ENCODE results near the gene FCHSD2. TPM values are rescaled to one million over a fixed set of nuclear protein-coding genes. Genes with fewer than 3 reads are reported as not detected.

FCHSD2 gene
- total RNA-seq, result 34.0 and 38.0 TPM in 2 replicates

DNA sequence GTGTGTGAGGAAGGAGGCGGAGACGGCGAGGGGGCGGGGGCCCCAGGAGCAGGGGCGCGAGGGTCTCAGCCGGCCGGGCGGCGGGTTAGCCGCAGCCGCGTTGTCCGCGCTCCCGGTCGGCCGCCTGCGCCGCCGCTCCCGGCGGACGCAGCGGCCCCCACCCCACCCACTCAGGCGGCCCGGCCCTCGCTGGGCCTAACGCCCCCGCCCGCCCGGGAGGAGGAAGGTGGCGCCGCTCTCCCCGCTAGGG lies at the start of gene FCHSD2:
Gene FCHSD2 (minus strand): TSS at position 191 of the 250 bp plus-strand sequence. CDS start 441 bp downstream, outside the sequence.
- Histone ChIP-seq H2AFZ (ENCODE audit: low read length) (peak within 1 kb of the TSS; percentile 90), H3K27me3 (ENCODE audit: insufficient read depth, low read length) (no peaks in the 10 kb centered on the region), H3K4me1 (ENCODE audit: insufficient read depth, low read length) (peaks cover 20% of the 10 kb centered on the region), H3K27ac (ENCODE audit: low read depth, low read length) (peak within 1 kb of the TSS; percentile 83), H3K4me3 (ENCODE audit: insufficient read depth, low read length) (peak within 1 kb of the TSS; percentile 93), H3K79me2 (ENCODE audit: insufficient read depth, low read length) (peaks cover 47% of the 10 kb centered on the region), H3K36me3 (ENCODE audit: insufficient read depth, low read length) (peaks cover 13% of the 10 kb centered on the region), H3K4me2 (ENCODE audit: insufficient read depth, low read length) (peak within 1 kb of the TSS; percentile 92), H4K20me1 (ENCODE audit: insufficient read depth, low read length) (peaks cover 15% of the 10 kb centered on the region), H3K9me3 (ENCODE audit: low read depth, low read length) (no peaks in the 10 kb centered on the region)
- TF ChIP-seq, protein P1, sequence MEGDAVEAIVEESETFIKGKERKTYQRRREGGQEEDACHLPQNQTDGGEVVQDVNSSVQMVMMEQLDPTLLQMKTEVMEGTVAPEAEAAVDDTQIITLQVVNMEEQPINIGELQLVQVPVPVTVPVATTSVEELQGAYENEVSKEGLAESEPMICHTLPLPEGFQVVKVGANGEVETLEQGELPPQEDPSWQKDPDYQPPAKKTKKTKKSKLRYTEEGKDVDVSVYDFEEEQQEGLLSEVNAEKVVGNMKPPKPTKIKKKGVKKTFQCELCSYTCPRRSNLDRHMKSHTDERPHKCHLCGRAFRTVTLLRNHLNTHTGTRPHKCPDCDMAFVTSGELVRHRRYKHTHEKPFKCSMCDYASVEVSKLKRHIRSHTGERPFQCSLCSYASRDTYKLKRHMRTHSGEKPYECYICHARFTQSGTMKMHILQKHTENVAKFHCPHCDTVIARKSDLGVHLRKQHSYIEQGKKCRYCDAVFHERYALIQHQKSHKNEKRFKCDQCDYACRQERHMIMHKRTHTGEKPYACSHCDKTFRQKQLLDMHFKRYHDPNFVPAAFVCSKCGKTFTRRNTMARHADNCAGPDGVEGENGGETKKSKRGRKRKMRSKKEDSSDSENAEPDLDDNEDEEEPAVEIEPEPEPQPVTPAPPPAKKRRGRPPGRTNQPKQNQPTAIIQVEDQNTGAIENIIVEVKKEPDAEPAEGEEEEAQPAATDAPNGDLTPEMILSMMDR (IDR thresholded peaks at IDR 0.05; ENCODE audit: extremely low read depth, low read depth, low read length), result no peak
- no peak for DNase-seq (ENCODE audit: insufficient read length, low spot score, missing footprints)

DNA sequence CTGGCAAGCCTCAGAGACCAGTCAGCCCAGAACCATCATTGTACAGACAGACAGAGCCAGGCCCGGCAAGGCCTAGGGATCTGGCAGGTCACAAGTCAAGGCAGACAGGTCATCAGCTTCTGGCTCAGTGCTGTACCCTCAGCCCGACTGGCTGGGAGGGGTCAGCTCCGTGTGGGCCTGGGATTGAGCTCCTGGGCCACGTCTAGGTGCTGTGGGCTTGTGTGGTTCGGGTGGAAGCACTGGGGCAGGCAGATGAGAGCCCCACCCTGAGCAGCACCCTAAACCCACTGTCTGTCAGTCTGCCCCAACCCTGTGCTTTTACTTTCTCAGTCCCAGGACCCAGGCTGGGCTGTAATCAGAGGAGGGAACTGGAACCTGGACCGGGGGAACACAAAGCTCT lies 49.0 kb upstream of the FCHSD2 start:
- Histone ChIP-seq H3K36me3 (ENCODE audit: insufficient read depth, low read length) (no peaks in the 10 kb centered on the region), H3K4me1 (ENCODE audit: insufficient read depth, low read length) (peaks cover 16% of the 10 kb centered on the region), H2AFZ (ENCODE audit: low read length) (no peak overlapping the region), H3K4me3 (ENCODE audit: insufficient read depth, low read length) (no peak overlapping the region), H3K4me2 (ENCODE audit: insufficient read depth, low read length) (no peak overlapping the region), H3K79me2 (ENCODE audit: insufficient read depth, low read length) (no peaks in the 10 kb centered on the region), H3K27ac (ENCODE audit: low read depth, low read length) (no peak overlapping the region), H3K9me3 (ENCODE audit: low read depth, low read length) (no peaks in the 10 kb centered on the region), H3K27me3 (ENCODE audit: insufficient read depth, low read length) (no peaks in the 10 kb centered on the region), H4K20me1 (ENCODE audit: insufficient read depth, low read length) (no peaks in the 10 kb centered on the region)
- no peak for DNase-seq (ENCODE audit: insufficient read length, low spot score, missing footprints)
- TF ChIP-seq, protein P1 (IDR thresholded peaks at IDR 0.05; ENCODE audit: extremely low read depth, low read depth, low read length), result no peak

DNA sequence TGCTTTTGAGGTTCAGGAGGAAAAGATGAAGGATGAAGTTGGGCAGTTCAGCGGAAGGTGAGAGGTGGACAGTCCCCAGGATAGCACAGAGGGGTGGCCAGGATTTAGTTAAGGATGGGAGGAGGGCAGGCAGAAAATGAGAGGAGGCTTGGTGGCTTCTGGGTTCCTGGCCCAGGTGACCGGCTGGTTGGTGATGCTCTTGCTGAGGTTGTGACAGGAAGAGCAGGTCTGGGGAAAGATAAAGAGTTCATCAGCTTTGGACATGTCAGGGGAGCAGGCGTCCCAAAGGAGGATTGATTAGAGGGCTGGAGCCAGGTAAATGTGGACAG lies 48.4 kb upstream of the FCHSD2 start:
- TF ChIP-seq, protein P1 (IDR thresholded peaks at IDR 0.05; ENCODE audit: extremely low read depth, low read depth, low read length), result no peak

DNA sequence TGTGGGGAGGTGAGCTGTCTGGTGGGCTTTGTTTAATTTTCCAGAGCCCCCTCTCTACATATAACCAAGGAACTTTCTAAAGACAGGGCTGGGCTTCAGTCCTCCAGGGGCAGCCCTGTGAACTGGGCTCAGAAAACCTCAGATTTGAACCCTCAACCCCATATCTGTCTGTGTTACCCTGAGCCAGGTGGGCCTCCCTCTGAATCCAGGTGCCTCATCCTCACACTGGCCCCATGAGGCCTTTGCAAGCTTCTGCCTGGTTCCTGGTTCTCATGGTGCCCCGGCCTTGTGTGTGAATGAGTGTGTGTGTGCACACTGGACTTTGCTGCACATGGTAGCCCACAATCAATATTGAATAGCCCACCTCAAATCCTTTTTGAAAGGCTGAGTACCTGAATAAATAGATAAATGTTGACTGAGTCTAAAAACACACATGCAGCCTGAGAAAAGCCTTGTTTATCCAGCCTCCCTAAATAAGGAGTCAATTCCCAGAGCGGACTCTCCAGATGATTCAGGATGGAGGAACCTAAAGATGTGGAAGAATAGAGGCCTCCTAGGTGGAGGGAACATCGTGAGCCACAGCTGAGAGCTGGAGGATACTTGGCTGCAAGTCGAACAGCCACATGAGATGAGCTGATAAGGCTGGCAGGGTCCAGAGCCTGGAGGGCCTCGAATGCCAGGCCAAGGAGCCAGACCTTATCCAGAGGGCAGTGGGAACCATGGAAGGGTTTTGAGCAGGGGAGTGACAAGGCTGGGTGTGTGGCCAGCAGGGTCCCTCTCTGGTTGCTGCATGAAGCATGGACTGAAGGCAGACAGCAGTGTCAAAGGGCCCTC lies 47.8 kb upstream of the FCHSD2 start:
- Histone ChIP-seq H3K9me3 (ENCODE audit: low read depth, low read length) (no peaks in the 10 kb centered on the region), H2AFZ (ENCODE audit: low read length) (no peak overlapping the region), H3K27me3 (ENCODE audit: insufficient read depth, low read length) (no peaks in the 10 kb centered on the region), H3K4me3 (ENCODE audit: insufficient read depth, low read length) (no peak overlapping the region), H3K4me1 (ENCODE audit: insufficient read depth, low read length) (peaks cover 20% of the 10 kb centered on the region), H3K27ac (ENCODE audit: low read depth, low read length) (no peak overlapping the region), H3K4me2 (ENCODE audit: insufficient read depth, low read length) (no peak overlapping the region), H3K79me2 (ENCODE audit: insufficient read depth, low read length) (no peaks in the 10 kb centered on the region), H3K36me3 (ENCODE audit: insufficient read depth, low read length) (no peaks in the 10 kb centered on the region), H4K20me1 (ENCODE audit: insufficient read depth, low read length) (no peaks in the 10 kb centered on the region)
- no peak for DNase-seq (ENCODE audit: insufficient read length, low spot score, missing footprints)
- TF ChIP-seq, protein P1 (IDR thresholded peaks at IDR 0.05; ENCODE audit: extremely low read depth, low read depth, low read length), result no peak

More for the DNA sequence above, 48.4 kb upstream of the FCHSD2 start:
- DNase-seq (ENCODE audit: insufficient read length, low spot score, missing footprints), result no peak
- no peaks in the 10 kb centered on the region for H3K27me3 ChIP-seq (ENCODE audit: insufficient read depth, low read length)
- no peak overlapping the region for H2AFZ ChIP-seq (ENCODE audit: low read length)
- H3K4me3 ChIP-seq (ENCODE audit: insufficient read depth, low read length), result no peak overlapping the region
- H3K4me1 ChIP-seq (ENCODE audit: insufficient read depth, low read length), result peaks cover 22% of the 10 kb centered on the region
- no peaks in the 10 kb centered on the region for H3K79me2 ChIP-seq (ENCODE audit: insufficient read depth, low read length)
- no peaks in the 10 kb centered on the region for H3K9me3 ChIP-seq (ENCODE audit: low read depth, low read length)
- no peaks in the 10 kb centered on the region for H3K36me3 ChIP-seq (ENCODE audit: insufficient read depth, low read length)
- H3K27ac ChIP-seq (ENCODE audit: low read depth, low read length), result no peak overlapping the region
- no peak overlapping the region for H3K4me2 ChIP-seq (ENCODE audit: insufficient read depth, low read length)
- H4K20me1 ChIP-seq (ENCODE audit: insufficient read depth, low read length), result no peaks in the 10 kb centered on the region
